Cortex of kidney (tissue), 1 donor: ENCODE data around the gene SYS1.
"Not testable (repeated sequence)": the region's sequence is repeated elsewhere in the genome, so short reads cannot be mapped to it uniquely, and the experiment has no call there.

Source experiments
- DNase-seq: peaks from one replicate; lab custom pipeline; 2025; lab: John Stamatoyannopoulos, UW

SYS1 gene

DNA sequence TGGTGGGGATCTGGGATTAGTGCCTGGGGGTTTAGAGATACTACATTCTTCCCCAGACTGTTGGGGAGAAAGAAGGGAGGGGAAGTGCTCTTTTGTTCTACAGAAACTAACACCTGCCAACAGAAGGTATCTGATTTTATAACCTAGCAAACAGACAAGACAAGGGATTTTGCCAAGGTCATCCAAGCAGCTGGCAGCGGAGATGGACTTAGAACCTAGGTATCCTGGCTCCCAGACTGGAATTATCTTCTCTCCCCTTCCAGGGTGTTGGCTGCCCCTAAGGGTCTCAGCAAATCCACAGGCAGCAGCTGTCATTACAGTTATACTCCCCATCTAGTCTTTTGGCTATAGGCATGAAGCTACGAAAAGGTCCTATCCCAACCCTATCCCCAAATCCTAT lies 23.2 kb upstream of the SYS1 start:
- DNase-seq, result no peak

DNA sequence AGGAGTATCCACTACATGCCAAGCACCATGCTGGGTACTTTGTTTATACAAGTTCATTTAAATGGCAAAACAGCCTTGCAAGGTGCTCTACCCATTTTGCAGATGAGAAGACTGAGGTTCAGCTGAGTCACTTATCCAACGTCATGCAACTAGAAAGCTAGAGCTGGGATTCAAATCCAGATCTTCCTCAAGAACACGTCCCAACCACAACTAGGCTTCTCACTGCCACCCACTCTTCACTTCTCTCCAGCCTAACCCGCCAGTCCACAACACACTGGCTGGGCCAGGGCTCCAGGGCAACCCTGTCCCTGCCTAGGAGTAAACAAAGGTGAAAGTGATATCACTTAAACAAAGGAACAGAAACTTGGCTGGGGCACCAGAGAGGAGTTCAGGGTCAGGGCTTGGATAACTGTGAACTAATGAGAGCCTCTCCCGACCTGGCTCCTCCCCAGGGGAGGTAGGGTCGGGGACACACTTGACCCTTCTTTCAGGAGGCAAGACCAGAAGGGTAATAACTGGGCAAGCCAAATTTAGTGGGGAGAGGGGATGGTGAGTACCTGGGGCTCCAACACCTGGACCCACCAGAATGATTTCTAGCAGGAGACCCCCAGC lies 22.6 kb upstream of the SYS1 start:
- DNase-seq, result no peak

DNA sequence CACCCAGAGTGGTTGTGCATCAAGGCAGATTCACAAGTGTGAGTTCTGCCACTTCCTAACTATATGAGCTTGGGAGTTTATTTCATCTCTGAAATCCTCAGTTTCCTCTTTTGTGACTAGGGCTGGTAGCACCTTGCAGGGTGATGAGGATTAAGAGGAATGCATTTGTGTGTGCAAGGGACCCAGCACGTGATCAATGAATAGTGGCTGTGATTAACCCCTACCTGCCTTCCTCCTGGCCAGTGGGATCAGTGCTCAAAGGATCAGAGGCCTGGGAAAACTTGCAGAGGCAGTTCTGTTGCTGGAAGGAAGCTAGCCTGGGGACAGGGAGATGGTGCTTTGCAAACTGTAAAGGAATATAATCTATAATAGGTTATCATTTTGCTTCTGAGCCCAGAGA lies 22.0 kb upstream of the SYS1 start:
- DNase-seq, result no peak

DNA sequence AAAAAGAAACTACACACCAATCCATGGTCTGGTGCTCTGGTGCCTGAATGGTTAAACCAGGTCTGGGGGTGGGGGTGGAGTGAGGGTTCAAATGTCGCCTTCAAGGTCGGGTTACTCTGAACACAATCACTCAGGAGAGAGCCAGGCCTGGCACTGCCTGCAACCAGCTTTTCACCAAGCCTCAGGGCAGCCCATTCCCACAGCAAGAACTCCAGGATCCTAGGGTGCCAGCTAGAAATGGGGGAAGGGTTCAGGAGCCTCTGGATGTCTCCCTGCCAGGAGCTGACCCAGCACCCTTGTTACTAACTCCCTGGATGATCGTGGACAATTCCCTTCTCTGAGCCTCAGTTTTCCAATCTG lies 21.4 kb upstream of the SYS1 start:
- DNase-seq, result no peak

DNA sequence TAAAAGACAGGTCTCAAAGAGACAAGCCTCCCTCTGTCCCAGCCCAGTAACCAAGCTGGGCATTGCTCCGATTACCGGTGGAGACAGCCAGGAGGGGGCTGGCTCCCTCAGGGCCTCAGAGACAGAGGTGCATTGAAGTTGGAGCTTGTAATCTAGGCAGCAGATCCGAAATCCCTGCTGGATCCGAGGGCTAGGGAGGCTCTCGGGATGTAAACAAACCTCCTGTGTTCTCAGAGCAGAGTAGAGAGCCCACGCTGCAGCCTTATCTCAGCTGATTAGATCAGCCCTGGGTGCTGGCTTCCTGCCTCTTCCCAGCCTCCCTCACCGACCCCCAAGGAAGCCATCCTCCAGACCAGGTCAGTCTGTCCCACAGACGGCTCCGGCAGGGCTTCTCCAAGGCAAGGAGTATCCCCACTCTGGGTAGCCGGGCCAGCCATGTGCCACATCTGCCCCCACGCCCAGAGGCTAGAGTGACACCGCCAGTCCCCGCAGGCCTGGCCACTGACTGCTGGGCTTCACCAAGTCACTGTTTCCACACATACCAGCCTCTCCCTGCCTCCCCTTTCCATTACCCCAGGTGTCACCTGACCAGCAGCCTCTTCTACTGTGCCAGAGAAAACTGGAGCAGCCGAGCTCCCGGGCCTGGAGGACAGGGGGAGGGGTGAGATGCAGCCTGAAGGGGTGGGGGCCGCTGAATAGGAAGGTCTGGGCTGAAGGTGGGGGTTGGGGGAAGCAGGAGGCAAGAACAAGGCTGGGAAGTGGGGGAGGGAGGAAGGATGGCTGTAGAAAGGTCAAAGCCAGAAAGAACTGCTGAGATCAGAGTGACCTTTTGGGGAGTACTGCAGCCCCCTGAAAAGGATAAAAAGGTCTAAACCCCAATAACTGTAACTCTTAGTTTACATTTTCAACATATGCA lies 20.8 kb upstream of the SYS1 start:
- DNase-seq, result no peak

DNA sequence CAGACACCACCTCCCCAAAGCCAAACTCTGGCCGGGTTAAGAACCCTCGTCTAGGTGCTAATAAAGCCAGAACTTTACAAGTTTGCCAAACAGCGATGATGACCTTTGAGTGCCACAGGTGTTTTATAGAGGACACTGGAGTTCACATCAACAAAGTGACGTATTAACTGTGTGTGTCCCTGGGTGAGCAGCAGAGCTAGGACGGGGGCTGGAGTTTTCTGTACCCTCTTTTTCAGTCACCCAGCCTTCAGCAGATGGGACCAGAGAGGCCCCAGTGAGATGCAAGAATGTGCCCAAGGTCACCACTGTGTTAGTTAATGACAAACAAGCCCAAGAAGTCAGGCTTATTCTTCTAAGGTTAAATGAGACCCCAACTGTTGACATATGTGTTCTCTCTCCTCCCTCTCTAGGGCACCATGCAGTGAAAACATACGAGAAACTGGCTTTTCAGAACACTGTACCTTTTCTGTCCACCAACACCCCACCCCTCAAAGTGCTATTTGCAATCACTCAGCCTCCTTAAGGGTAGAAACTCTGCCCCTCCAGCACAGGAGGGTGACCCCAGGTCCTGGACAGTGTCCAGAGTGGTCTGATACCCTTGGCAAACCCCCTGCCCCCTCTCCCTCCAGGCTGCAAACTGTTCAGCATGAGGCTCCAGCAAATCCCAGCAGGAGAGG lies 20.0 kb upstream of the SYS1 start:
- DNase-seq, result no peak

DNA sequence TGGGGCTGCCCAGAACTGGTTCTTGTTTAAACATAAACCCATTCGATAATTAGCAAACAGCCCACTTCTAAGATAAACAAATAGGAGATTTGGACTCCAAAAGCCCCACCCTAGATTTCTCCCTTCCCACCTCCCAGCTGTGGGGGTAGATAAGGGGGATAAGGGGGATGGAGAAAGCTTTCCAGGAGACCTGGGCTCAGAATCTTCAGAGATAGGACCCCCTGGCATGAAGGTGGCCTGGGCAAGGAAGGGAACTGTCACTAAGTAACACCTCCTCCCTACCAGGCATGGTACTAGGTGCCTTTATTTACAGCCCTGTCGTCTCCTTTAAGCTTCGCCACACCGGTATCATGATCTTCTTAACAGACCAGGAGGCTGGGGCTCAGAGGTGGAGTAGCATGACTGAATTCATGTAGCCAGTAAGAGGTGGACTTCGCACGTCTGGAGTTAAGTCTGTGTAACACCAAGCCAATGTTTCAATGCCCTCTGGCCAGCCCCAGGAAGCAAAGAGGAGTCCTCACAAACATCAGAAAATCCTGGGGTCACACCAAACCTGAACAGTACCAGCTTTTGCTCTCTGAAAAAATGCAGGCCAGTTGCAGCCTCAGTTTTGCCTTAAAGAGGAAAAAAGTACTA lies 19.3 kb upstream of the SYS1 start:
- no peak for DNase-seq

DNA sequence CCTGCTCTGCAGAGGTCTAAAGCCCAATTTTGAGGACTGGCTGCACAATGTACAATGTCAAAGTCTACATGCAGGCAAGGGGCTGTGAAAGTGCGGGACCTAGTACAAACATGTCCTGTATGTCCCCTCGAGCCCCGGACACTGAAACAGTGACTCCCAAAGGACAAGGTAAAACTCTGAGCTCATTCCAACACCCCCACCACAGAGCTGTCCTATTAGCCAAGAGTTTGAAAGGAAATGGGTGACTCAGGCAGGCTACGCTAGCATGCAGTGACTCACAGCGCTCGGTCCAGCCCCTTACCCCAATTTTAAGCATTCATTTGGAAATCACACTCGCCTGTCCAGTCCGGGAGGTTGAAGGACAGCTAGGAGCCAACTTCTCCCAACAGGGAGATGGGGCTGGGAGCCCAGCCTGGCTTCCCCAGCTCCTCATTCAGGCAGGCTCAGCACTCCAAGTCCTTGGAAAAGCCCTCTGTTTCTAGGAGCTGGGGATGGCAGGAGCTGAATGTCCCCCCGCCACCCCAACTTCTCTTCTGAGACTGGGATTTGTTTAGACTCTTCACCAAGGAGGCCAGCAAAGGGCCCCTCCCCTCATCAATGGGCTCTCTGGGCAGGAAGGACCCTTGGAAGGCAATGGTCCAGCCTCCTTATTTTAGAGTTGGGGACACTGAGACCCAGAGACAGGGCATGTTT lies 18.6 kb upstream of the SYS1 start:
- DNase-seq, result no peak

DNA sequence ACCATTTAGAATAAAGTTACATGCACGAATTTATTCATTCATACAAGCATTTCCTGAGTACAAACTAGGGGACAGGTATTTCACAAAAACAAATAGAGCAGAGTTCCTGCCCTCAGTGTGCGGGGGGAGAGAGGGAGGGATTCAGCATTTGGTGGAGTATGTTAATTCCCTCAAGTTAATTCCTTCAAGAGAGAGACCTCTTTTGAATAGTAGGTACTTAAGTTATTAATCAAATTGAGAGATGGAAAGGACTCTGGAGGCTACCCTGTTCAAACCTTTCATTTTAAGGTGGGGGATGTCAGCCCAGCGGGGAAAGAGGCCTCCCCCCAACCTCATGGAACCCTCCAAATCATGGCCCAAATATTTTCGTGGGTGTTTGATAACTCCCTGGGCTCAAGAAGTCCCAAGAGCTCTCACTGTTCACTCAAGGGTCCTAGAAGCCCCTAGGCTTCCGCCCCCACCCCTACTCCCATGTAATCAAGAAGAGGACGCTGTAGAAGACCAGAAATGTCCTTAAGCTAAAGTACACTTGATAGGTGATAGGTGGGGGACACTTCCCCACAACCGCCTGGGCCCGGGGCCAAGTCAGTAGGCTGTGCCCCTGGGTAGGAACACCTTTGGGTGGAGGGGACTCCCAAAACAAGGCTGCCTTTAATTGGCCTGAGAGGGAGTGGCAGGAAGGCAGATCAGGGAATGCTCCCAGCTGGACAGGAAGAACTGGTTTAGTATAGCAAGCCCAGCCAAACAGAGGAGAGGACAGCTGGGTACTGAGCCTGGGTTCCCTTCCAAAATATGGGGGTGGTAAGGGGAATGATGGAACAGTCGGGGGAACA lies 17.6 kb upstream of the SYS1 start:
- no peak for DNase-seq

DNA sequence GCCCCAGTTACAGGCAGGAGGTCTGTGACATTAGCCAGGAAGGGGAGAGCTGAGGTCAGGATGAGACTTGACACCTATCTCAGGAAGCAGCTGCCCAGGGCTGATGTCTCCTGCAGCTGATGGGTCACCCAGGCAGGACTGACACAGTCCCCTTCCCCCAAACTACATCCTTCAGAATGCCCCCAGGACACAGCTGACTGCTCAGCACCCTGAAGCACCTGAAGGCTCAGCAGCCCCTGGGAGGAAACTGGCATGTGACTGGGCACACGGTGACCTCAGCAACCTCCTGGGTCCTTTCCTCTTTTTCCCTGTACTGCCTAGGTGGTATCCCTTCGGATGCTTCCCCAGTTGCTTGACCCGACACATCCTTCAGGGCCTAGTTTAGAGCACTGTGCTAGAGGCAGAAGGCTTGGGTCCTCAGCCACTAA lies 16.7 kb upstream of the SYS1 start:
- DNase-seq, result no peak

DNA sequence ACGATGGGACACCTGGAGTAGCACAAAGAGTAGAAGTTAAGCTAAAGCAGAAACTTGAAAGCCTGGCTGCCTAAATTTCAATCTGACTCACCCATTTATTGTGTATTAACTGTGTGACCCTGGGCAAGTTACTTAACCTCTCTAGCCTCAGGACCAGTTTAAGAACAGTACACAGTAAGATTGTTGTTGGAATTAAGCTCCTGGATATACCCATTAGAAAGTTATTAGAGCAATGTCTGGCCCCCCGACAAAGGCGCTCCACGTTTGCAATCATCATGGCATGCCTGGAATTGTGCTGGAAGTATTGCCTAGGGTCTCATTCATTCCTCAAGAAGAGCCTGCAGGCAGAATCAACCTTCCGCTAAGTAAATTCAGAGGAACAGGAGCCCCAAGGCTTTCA lies 16.1 kb upstream of the SYS1 start:
- DNase-seq, result no peak

DNA sequence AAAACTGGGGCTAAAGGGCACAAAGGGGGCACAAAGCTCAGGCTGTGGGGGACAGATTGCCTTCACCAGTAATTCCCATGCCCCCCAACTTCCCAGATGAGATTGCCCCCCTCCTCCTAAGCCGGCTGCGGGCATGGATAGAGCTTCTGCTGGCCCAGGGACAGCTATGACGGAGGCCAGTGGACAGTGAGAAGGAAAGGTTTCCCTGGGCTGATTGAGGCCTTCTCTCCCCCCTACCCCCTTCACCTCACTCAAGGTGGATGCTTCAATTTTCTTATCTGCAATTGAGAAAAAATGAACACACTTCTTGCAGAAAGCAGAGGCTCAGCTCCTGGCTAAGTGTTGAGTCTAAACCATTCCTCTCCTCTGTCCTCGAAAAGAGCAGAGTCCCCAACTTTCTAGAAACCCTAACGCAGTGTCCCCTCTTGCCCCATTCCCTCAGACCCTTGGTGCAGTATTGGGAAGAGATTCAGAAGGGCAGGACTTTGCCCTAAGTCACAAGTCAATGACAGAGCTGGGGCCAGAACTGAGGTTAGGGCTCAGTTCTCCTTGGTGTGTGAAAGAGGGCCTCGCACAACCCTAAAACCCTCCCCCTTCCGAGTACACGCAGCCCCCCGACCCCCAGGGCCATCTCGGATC lies 15.5 kb upstream of the SYS1 start:
- no peak for DNase-seq

DNA sequence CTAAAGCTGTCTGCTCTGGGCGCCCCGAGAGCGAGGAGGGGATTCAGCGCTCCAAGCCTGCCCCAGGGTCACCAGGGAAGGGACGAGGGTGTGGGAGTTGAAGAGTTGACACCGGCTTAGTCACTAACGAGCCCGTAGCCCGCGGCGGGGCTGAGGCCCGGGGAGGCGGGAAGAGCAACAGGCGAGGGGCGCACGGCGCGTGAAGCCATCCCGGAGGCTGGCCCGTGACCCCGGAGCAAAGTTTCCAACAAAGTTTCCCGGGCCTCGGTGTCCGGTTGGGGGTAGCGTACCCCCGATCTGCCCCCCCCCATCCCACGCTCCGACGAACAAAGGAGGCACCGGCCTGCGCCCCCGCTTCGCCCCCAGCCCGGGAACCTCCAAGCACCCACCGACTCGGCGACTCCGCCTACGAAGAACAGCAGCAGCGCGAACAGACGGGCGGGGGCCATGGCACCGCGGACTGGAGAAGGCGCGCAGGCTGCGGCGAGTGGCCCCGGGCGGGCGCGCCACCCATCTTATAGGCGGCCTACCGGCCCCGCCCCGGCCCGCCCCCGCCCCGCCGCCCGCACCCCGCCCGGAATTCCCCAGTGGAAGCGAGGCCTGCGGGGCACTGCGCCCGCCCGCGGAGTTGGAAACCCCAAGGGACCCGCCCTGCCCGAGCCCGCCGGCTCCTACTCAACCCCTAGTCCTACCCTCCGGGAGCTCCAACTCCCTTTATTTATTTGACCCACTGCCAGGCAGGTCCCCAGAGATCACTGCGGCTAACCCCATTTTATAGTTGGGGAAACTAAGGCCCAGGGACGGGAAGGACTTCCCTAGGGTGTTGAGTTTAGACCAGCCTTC lies 14.8 kb upstream of the SYS1 start, which contains the start of gene SDC4:
SDC4 (minus strand) TSS at position 489 of the 843 bp plus-strand sequence; CDS start at position 449, 40 bp downstream.
- no peak for DNase-seq

DNA sequence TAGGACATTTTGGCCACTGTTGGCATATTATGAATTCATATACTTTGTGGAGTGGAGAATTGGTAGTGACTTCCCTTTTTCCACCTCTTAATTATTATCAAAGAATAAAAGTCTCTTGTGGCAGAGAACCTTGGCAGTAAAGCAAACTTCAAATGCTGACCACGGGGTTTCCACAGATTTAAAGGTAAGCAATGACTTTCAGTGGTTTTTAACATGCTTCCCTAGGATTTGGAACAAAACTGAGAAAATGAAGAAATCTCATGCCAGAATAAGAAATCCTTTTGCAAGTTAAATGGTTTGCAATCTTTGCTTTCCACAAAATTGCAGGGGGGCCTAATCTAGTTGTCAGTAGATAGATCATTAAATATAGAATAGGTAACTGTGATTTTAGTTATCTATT lies 12.7 kb upstream of the SYS1 start:
- DNase-seq, result no peak

DNA sequence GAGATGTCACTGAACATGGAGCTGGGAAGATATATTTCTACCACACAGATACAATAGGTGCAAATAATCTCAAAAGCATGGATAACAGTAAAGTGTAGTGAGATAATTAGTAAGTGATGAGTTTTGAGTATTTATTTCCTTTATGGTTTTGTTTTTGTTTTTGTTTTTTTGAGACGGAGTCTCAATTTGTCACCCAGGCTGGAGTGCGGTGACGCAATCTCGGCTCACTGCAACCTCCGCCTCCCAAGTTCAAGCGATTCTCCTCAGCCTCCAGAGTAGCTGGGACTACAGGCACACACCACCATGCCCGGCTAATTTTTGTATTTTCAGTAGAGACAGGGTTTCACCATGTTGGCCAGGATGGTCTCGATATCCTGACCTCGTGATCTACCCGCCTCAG lies 12.2 kb upstream of the SYS1 start:
- not testable (repeated sequence) for DNase-seq

DNA sequence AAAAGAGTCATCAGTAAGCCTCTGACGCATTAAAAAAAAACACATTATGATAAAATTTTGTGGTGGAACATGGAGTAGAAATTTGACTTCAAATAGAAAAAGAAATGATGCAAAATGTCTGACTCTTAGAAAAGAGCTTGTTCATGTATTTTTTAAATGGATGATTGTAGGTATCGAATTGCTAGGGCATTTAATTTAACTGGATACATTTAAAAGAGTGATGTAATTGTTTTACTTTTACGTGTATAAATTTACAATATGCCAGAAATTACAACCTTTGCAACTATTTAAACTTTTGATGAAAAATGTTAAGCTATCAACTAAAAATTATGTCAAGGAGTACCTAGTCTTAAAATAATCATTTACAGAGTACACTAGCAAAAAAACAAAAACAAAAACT lies 10.2 kb upstream of the SYS1 start:
- DNase-seq, result no peak

DNA sequence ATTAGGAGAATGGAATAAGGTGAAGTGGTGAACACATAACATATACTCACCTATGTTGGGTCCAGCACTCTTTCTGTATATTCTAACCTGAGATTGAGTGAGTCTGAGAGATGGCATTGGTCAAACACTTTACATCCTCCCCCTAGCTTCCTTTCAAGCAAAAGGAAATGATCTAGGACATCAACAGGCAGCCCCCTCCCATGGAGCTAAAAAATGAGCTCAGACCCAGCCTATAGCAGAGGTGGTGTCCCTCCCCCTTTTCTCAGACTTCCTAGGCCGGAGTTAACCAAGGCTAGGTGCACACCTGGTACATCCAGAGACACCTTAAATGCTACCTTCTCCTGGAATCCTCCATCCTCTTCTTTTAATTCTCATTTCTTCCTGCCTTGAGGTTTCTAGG lies 9.2 kb upstream of the SYS1 start:
- DNase-seq, result no peak

DNA sequence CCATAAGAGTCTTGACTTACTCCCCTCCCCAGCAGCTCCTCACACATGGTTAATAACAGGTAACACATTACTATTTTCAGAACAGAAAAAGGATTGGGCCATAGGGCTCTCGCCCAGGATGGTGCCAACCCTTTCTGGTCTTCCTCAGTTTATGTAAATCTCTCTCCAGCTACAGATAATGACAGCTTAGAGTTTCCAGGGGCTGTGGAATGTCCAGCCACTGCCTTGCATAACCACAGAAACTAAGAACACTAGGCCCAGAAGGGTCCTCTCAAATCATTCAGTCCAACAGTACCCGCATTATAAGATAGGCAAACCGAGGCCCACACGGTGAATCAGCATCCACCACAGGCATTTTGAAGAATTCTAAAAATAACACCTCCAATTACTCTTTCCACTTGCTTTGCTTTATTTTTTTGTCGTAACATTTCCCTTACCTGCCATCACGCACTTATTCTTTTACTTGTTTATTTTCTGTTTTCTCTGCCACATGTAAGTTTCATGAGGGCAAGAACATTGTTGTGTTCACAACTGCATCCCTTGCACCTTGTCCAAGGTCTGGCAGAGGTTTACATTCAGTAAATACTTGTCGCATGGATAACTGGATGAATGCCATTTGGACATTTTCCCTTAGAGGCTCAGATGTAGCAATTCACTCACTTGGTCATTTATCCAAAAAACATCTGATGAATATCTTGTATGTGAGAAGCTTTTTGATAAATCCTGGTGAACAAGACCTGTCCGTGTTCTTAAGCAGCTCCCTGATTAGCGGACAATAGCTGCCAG lies 8.3 kb upstream of the SYS1 start:
- no peak for DNase-seq
